Stimulated activated effector memory CD8-positive, alpha-beta T cell treated with anti-CD3 and anti-CD28 coated beads, Interleukin-12 subunit alpha, Interleukin-12 subunit beta, amount 100 ng/mL, for 72 hours (primary cell): ENCODE measurements around the gene TCEAL5.
"Not testable (repeated sequence)": the region's sequence is repeated elsewhere in the genome, so short reads cannot be mapped to it uniquely, and the experiment has no call there.

Experiments
- ATAC-seq: fragments of 150-1000 bp; cut with Tn5 transposase; 2 replicates; pipeline ENCODE4 v1.10.0; 2021
- DNase-seq, 2 donors: peaks; one replicate each; pipeline ENCODE4 v3.0.0; 2021 to 2022; ENCODE audit warnings: low spot score in 2 of 2
- H3K27ac Mint-ChIP-seq: one replicate; pipeline ENCODE4 v1.8.0; 2022; ENCODE audit warnings: mild to moderate bottlenecking, mixed read lengths
- H3K36me3 Mint-ChIP-seq: one replicate; pipeline ENCODE4 v1.8.0; 2022; ENCODE audit warnings: mild to moderate bottlenecking, mixed read lengths
- H3K4me1 Mint-ChIP-seq: one replicate; pipeline ENCODE4 v1.8.0; 2022; ENCODE audit warnings: mixed read lengths
- H3K4me3 Mint-ChIP-seq: one replicate; pipeline ENCODE4 v1.8.0; 2022; ENCODE audit warnings: mild to moderate bottlenecking, mixed read lengths
- H3K9me3 Mint-ChIP-seq: one replicate; pipeline ENCODE4 v1.8.0; 2022; ENCODE audit warnings: mixed read lengths

Gene TCEAL5, protein sequence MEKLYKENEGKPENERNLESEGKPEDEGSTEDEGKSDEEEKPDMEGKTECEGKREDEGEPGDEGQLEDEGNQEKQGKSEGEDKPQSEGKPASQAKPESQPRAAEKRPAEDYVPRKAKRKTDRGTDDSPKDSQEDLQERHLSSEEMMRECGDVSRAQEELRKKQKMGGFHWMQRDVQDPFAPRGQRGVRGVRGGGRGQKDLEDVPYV

GRCh38 chrX:103276581-103277002, at the start of gene TCEAL5:
Gene TCEAL5 (minus strand): TSS chrX:103276750. CDS start chrX:103274563, 2,187 bp downstream.
- Mint-ChIP-seq H3K9me3 (no peaks in the 10 kb centered on the region), H3K27ac (no peak within 1 kb of the TSS), H3K4me1 (peaks cover 9% of the 10 kb centered on the region), H3K36me3 (no peaks in the 10 kb centered on the region), H3K4me3 (peak within 1 kb of the TSS; percentile 46)
- no peak for DNase-seq
- no peak for ATAC-seq

DNA sequence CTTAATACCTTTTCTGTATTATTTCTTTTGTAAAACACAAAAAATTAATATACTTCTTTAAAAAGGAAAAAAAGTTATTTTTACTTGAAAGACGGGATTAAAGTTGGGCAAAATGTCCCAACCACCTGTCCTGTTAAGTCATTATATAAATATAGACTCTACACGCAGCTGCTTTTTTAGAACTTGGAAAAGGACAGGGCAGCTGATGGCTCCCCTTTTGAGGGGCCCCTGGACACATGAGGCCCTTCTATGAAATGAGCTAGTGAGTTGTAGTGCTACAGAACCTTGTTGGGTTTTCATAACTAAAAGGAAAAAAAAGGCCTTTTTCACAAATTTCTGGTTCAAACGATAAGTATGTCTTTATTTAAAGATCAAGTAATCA, 34.8 kb upstream of the TCEAL5 start:
- Mint-ChIP-seq H3K27ac (no peak overlapping the region), H3K4me1 (peaks cover 5% of the 10 kb centered on the region), H3K36me3 (no peaks in the 10 kb centered on the region), H3K4me3 (peak overlapping the region; percentile 70), H3K9me3 (no peaks in the 10 kb centered on the region)
- no peak for ATAC-seq
- DNase-seq, result no peak

DNA sequence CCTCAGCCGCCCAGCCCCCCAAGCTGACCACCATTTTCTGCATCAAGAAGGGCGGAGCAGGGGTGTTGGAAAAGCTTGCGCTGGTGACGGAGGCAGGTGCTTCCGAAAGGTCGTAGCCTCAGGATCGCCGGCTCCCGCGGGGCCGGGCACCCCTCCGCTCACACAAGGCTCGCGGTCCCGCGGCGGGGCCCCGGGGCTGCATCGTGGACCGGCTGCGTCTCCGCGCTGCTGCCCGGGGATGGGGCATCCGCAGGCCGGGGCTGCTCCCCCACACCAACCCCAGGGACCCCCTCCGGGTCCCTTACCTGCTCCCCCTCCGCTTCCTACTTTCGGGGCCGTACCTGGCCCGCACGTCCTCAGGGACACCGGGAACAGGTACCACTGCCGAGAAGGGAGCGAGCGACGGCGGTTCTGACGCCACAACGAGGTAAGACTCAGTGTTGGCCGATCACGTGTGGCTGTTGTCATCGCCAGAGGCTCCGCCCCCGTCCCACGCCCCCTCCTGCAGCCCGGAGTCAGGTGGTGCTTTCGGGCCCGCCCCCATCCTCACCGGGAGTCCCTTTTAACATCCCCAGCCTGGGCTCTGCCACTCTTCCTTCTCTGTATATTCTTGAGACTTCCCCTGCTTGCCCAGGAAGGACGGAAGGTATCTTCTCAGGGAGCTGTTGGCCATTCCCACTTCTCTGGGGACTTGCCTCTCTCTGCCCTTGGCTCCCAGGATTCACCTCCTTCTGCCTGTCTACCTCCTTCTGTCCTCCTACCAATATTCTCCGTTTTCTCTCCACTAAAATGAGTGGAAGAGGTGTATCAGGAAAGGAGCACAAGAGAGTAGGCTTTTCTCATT, 34.2 kb upstream of the TCEAL5 start, which contains the start of gene BEX2:
Gene BEX2 (minus strand): TSS at position 436 of the 844 bp plus-strand sequence. CDS start 1,014 bp downstream, outside the sequence.
- H3K36me3 Mint-ChIP-seq, result no peaks in the 10 kb centered on the region
- ATAC-seq, result peak; percentile 99
- H3K4me3 Mint-ChIP-seq, result peak within 1 kb of the TSS; percentile 70
- H3K9me3 Mint-ChIP-seq, result no peaks in the 10 kb centered on the region
- DNase-seq, result peak; percentile 48 to 81
- no peak within 1 kb of the TSS for H3K27ac Mint-ChIP-seq
- peaks cover 5% of the 10 kb centered on the region for H3K4me1 Mint-ChIP-seq

- Mint-ChIP-seq H3K4me1 (peaks cover 5% of the 10 kb centered on the region), H3K27ac (no peak overlapping the region), H3K4me3 (peak overlapping the region; percentile 70), H3K36me3 (no peaks in the 10 kb centered on the region), H3K9me3 (no peaks in the 10 kb centered on the region)
- peak; percentile 4 for ATAC-seq
- no peak for DNase-seq
Measured at GRCh38 chrX:103309860-103310554, 33.5 kb upstream of the TCEAL5 start.

GRCh38 chrX:103305666-103306065, 29.1 kb upstream of the TCEAL5 start:
- not testable (repeated sequence) for H3K9me3 Mint-ChIP-seq, H3K27ac Mint-ChIP-seq, ATAC-seq, H3K4me1 Mint-ChIP-seq, H3K4me3 Mint-ChIP-seq, DNase-seq, H3K36me3 Mint-ChIP-seq

GRCh38 chrX:103304705-103305104, 28.2 kb upstream of the TCEAL5 start:
- no peaks in the 10 kb centered on the region for H3K4me1 Mint-ChIP-seq
- no peak for DNase-seq
- ATAC-seq, result no peak
- H3K4me3 Mint-ChIP-seq, result no peak overlapping the region
- H3K9me3 Mint-ChIP-seq, result no peaks in the 10 kb centered on the region
- no peak overlapping the region for H3K27ac Mint-ChIP-seq
- no peaks in the 10 kb centered on the region for H3K36me3 Mint-ChIP-seq

DNA sequence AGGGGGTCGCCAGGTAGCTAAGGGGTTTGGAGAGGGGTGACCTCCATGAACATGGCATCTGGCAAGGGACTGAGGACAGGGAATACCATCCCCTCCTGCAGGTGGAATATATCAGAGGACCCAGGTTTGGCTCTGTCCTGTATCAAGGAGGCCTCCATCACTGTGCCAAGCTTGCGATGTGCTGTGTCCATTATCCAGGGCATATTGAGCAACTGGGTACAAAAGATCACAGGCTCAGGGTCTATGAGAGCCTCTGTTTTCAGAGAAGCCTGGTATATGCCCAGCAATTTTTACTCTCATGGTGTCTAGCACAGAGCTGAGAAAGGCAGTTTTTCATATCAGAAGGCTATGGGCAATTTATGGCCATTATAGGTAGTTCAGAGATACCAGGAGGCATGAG, 16.6 kb upstream of the TCEAL5 start:
- ATAC-seq (no peak), DNase-seq (no peak)
- H3K4me3 Mint-ChIP-seq, result no peak overlapping the region
- no peaks in the 10 kb centered on the region for H3K4me1 Mint-ChIP-seq
- H3K9me3 Mint-ChIP-seq, result no peaks in the 10 kb centered on the region
- H3K36me3 Mint-ChIP-seq, result no peaks in the 10 kb centered on the region
- H3K27ac Mint-ChIP-seq, result no peak overlapping the region

DNA sequence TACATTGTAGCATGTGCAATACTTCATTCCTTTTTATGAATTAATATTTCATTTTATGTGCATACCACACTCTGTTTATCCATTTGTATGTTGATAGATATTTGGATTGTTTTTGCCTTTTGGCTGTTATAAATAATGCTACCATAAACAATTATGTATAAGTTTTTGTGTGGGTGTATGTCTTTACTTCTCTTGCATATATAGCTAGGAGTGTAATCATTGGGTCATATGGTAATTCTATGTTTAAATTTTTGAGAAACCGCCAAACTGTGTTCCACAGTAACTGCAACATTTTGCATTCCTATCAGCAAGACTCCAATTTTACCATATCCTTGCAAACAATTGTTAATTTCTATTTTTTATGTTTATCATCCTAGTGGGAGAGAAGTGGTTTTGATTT, 3.1 kb upstream of the TCEAL5 start:
- Mint-ChIP-seq H3K27ac (no peak overlapping the region), H3K9me3 (no peaks in the 10 kb centered on the region), H3K36me3 (no peaks in the 10 kb centered on the region), H3K4me1 (peaks cover 9% of the 10 kb centered on the region), H3K4me3 (no peak overlapping the region)
- no peak for ATAC-seq
- no peak for DNase-seq

- Mint-ChIP-seq H3K4me1 (peaks cover 9% of the 10 kb centered on the region), H3K9me3 (no peaks in the 10 kb centered on the region), H3K4me3 (peak overlapping the region; percentile 46), H3K27ac (no peak overlapping the region), H3K36me3 (no peaks in the 10 kb centered on the region)
- DNase-seq (no peak), ATAC-seq (no peak)
Measured at GRCh38 chrX:103275947-103276567, 493 bp downstream of the TCEAL5 start.

GRCh38 chrX:103274284-103274683, 2.3 kb downstream of the TCEAL5 start:
- Mint-ChIP-seq H3K4me3 (no peak overlapping the region), H3K36me3 (no peaks in the 10 kb centered on the region), H3K27ac (no peak overlapping the region), H3K9me3 (no peaks in the 10 kb centered on the region), H3K4me1 (peaks cover 9% of the 10 kb centered on the region)
- DNase-seq (no peak), ATAC-seq (no peak)

DNA sequence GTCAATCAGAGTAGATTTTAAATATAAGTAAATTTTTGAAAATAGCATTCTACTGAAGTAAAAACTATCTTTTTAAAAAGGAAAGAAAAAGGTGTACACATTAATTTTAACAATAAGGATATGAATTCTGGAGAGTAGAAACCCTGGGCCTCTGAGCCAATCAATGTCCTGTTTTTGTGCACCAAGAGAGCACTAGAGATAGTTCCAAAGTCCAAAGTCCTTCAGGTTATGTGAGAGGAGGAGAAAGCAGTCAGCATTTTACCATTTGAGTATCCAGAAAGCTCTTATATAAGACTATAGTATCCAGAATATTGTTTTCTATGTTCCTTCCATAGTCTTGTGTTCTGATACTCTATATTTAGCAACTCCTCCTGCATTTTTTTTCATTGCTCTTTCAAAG, 18.3 kb downstream of the TCEAL5 start:
- no peak for ATAC-seq
- H3K4me3 Mint-ChIP-seq, result no peak overlapping the region
- no peak overlapping the region for H3K27ac Mint-ChIP-seq

GRCh38 chrX:103256651-103257050, 19.9 kb downstream of the TCEAL5 start:
- ATAC-seq, result no peak
- Mint-ChIP-seq H3K27ac (no peak overlapping the region), H3K4me3 (no peak overlapping the region), H3K9me3 (no peaks in the 10 kb centered on the region), H3K36me3 (peaks cover 6% of the 10 kb centered on the region), H3K4me1 (peaks cover 19% of the 10 kb centered on the region)
- DNase-seq, result no peak

More for the DNA sequence above, 18.3 kb downstream of the TCEAL5 start:
- no peak for DNase-seq
- H3K36me3 Mint-ChIP-seq, result peaks cover 6% of the 10 kb centered on the region
- H3K4me1 Mint-ChIP-seq, result peaks cover 19% of the 10 kb centered on the region
- no peaks in the 10 kb centered on the region for H3K9me3 Mint-ChIP-seq

- Mint-ChIP-seq H3K36me3 (peaks cover 6% of the 10 kb centered on the region), H3K4me3 (peak within 1 kb of the TSS; percentile 93), H3K9me3 (no peaks in the 10 kb centered on the region), H3K4me1 (peaks cover 19% of the 10 kb centered on the region), H3K27ac (peak within 1 kb of the TSS; percentile 94)
- ATAC-seq (peak; percentile 95), DNase-seq (peak; percentile 14 to 59)
Measured at GRCh38 chrX:103254921-103255493, 21.5 kb downstream of the TCEAL5 start, which contains the start of gene TCEAL8. Gene TCEAL8 (minus strand): TSS chrX:103255155. CDS start chrX:103253979, 1,176 bp downstream.

DNA sequence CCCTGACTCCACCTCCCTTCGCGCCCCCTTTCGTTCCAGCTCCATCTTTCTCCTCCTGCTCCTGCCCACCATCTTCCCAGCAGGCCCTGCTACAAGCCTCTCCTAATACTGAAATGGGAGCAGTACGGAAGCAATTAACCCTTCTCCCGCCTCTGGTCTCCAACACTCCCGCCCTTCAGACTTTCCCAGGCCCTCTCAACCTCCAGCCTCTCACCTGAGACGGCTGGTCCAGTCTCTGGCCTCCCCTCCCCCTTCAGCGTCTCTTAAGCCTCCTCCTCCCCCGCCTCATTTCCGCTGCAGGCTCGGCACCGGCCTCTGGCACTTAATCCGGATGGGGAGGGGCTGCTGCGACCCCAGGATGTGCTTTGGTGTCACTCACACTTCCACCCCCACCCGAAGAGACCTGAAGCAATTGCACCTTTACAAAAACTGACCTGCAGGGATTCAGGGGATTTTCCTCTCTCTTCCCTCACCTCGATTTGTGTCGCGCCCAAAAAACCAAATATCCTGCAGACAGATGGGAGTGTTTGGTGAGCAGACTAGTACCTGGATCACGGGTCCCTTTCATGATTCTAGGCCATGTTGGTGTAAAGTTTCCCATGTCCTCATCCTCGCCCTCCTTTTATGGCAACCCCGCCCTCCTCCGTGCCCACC, 22.3 kb downstream of the TCEAL5 start:
- H3K4me1 Mint-ChIP-seq, result peaks cover 19% of the 10 kb centered on the region
- H3K4me3 Mint-ChIP-seq, result peak overlapping the region; percentile 93
- peak in 1 of 2 donors; percentile 57 for DNase-seq
- H3K27ac Mint-ChIP-seq, result peak overlapping the region; percentile 94
- peak; percentile 58 for ATAC-seq
- H3K36me3 Mint-ChIP-seq, result peaks cover 6% of the 10 kb centered on the region
- no peaks in the 10 kb centered on the region for H3K9me3 Mint-ChIP-seq
